Right lung (tissue), 5 donors: ENCODE measurements around the gene NFKBIA. TPM values are rescaled to one million over a fixed set of nuclear protein-coding genes. Genes with fewer than 3 reads are reported as not detected.
"Not testable (repeated sequence)": the region's sequence is repeated elsewhere in the genome, so short reads cannot be mapped to it uniquely, and the experiment has no call there.

Experiments
- DNase-seq, 2 donors: peaks; one replicate each; pipeline ENCODE4 v3.0.0-alpha.2; 2013
- polyA plus RNA-seq, 5 donors: library from polyadenylated mRNA; unstranded; fragments of 120-200 nt; gene quantifications; one replicate each; pipeline versions ENCODE4 v1.2.1 to v1.2.3, GENCODE V29; 2013; ENCODE audit warnings: inconsistent platforms in 1 of 5, low replicate concordance in 1 of 5; ENCODE audit not compliant: insufficient read length in 5 of 5, insufficient read depth in 1 of 5

Gene NFKBIA
- polyA plus RNA-seq, 5 donors = 83.0 to 108 (median 89.2) TPM

GRCh38 chr14:35373208-35373607, 31.3 kb downstream of the NFKBIA start:
- not testable (repeated sequence) for DNase-seq

- no peak for DNase-seq
These were observed 33.6 kb downstream of the NFKBIA start for GRCh38 chr14:35370969-35371368.

GRCh38 chr14:35369701-35370191, 34.8 kb downstream of the NFKBIA start:
- no peak for DNase-seq

GRCh38 chr14:35368583-35369392, 35.8 kb downstream of the NFKBIA start:
- no peak for DNase-seq

- no peak for DNase-seq
These were observed 36.4 kb downstream of the NFKBIA start for GRCh38 chr14:35368139-35368460.

GRCh38 chr14:35367056-35367372, 37.5 kb downstream of the NFKBIA start:
- no peak for DNase-seq

GRCh38 chr14:35366521-35366976, 38.0 kb downstream of the NFKBIA start:
- no peak for DNase-seq

GRCh38 chr14:35366056-35366451, 38.5 kb downstream of the NFKBIA start:
- DNase-seq = no peak

GRCh38 chr14:35365130-35366055, 39.2 kb downstream of the NFKBIA start:
- DNase-seq = no peak

- no peak for DNase-seq
These were observed 41.6 kb downstream of the NFKBIA start for GRCh38 chr14:35362911-35363374.

- DNase-seq = no peak
These were observed 42.1 kb downstream of the NFKBIA start for GRCh38 chr14:35362450-35362849.

GRCh38 chr14:35361141-35361480, 43.4 kb downstream of the NFKBIA start:
- no peak for DNase-seq

GRCh38 chr14:35359655-35360054, 44.9 kb downstream of the NFKBIA start:
- DNase-seq = not testable (repeated sequence)

GRCh38 chr14:35355981-35356841, 48.3 kb downstream of the NFKBIA start:
- DNase-seq = no peak

GRCh38 chr14:35355235-35355634, 49.3 kb downstream of the NFKBIA start:
- DNase-seq = not testable (repeated sequence)

GRCh38 chr14:35353409-35354172, 51.0 kb downstream of the NFKBIA start:
- no peak for DNase-seq

- no peak for DNase-seq
These were observed 52.0 kb downstream of the NFKBIA start for GRCh38 chr14:35352274-35353233.

GRCh38 chr14:35351897-35352273, 52.7 kb downstream of the NFKBIA start:
- no peak for DNase-seq
